ENCODE data around the gene PFKFB2.

PFKFB2 gene

GRCh38 chr1:207089627-207090355 lies 36.7 kb downstream of the PFKFB2 start:
- DNase-seq (ENCODE audit: low spot score), result no peak

GRCh38 chr1:207091200-207091908 lies 38.3 kb downstream of the PFKFB2 start:
- no peak for DNase-seq (ENCODE audit: low spot score)

- no peak for DNase-seq (ENCODE audit: low spot score)
These were observed 40.9 kb downstream of the PFKFB2 start for GRCh38 chr1:207093944-207094343.

- DNase-seq (ENCODE audit: low spot score), result no peak
These were observed 44.8 kb downstream of the PFKFB2 start for GRCh38 chr1:207097871-207098324.

- DNase-seq (ENCODE audit: low spot score), result no peak
These were observed 48.6 kb downstream of the PFKFB2 start for GRCh38 chr1:207101720-207102119.

GRCh38 chr1:207102146-207102545 lies 49.1 kb downstream of the PFKFB2 start:
- no peak for DNase-seq (ENCODE audit: low spot score)

- no peak for DNase-seq (ENCODE audit: low spot score)
These were observed 49.6 kb downstream of the PFKFB2 start for GRCh38 chr1:207102659-207103058.

GRCh38 chr1:207103892-207104373 lies 50.9 kb downstream of the PFKFB2 start, which contains the start of gene C4BPA:
C4BPA (plus strand) TSS chr1:207104233; CDS start chr1:207113026, 8,793 bp downstream.
- no peak for DNase-seq (ENCODE audit: low spot score)

- DNase-seq (ENCODE audit: low spot score), result no peak
These were observed 55.9 kb downstream of the PFKFB2 start for GRCh38 chr1:207109004-207109403.

- no peak for DNase-seq (ENCODE audit: low spot score)
These were observed 59.7 kb downstream of the PFKFB2 start for GRCh38 chr1:207112616-207113296.

GRCh38 chr1:207115269-207115668 lies 62.2 kb downstream of the PFKFB2 start:
- DNase-seq (ENCODE audit: low spot score), result no peak

- no peak for DNase-seq (ENCODE audit: low spot score)
These were observed 71.3 kb downstream of the PFKFB2 start for GRCh38 chr1:207124389-207124788.

- DNase-seq (ENCODE audit: low spot score), result no peak
These were observed 75.4 kb downstream of the PFKFB2 start for GRCh38 chr1:207128336-207128921.

- no peak for DNase-seq (ENCODE audit: low spot score)
These were observed 76.0 kb downstream of the PFKFB2 start for GRCh38 chr1:207129053-207129452.
